ENCODE measurements around the gene TMEM109. TPM values are rescaled to one million over a fixed set of nuclear protein-coding genes. Genes with fewer than 3 reads are reported as not detected.

The TMEM109 gene
- total RNA-seq, 1 experiment from 2014 or later, result 27.2 TPM

GRCh38 chr11:60924906-60925853 is 11.2 kb downstream of the TMEM109 start:
- DNase-seq (ENCODE audit: extremely low read depth, low read depth), result no peak

- DNase-seq (ENCODE audit: extremely low read depth, low read depth), result no peak
Measured at GRCh38 chr11:60925868-60926267, 11.9 kb downstream of the TMEM109 start.

- no peak for DNase-seq (ENCODE audit: extremely low read depth, low read depth)
Measured at GRCh38 chr11:60926500-60926899, 12.5 kb downstream of the TMEM109 start.

GRCh38 chr11:60927061-60927592 is 13.2 kb downstream of the TMEM109 start:
- no peak for DNase-seq (ENCODE audit: extremely low read depth, low read depth)

DNA sequence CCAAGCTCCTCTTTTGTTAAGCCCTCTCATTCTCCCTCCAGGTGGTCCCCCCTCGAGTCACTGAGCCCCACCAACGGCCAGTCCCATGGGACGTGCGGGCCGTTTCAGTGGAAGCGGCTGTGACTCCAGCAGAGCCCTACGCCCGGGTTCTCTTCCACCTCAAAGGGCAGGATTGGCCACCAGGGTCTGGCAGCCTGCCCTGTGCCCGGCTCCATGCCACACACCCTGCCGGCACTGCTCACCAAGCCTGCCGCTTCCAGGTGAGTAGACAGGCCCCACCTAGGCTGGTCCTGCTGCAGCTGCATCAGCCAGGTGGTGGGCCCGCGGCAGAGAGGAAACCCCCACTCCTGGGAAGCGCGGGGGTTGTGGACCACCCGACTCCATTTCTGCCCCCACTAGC is 13.6 kb downstream of the TMEM109 start:
- no peak for DNase-seq (ENCODE audit: extremely low read depth, low read depth)

DNA sequence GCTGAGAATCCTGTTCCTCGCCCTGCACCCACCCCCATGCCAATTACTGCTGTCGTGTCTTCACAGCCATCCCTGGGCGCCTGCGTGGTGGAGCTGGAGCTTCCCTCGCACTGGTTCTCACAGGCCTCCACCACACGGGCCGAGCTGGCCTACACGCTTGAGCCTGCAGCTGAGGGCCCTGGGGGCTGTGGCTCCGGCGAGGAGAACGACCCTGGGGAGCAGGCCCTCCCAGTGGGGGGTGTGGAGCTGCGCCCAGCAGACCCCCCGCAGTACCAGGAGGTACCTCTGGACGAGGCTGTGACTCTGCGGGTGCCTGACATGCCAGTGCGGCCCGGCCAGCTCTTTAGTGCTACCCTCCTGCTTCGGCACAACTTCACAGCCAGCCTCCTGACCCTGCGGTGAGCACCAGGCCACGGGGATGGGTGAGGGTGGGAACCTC is 14.6 kb downstream of the TMEM109 start:
- no peak for DNase-seq (ENCODE audit: extremely low read depth, low read depth)

DNA sequence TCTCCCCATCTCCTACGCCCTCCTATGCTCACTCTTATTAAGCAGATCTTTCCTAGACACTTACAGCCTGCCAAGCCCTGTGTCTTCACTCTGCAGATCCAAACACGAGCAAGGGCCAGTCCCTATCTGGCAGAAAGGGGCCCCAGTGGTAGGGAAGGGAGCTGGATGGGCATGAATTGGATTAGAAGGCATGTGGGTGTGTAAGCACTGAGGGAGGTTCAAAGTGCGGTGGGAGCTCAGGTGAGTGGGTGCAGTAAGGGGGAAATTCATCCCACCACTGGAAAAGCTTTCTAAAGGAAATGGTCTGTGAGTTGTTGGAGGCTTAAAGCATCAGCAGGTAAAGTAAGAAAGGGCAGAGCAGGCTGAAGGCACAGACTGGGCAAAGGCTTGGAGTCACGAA is 15.8 kb downstream of the TMEM109 start:
- no peak for DNase-seq (ENCODE audit: extremely low read depth, low read depth)

DNA sequence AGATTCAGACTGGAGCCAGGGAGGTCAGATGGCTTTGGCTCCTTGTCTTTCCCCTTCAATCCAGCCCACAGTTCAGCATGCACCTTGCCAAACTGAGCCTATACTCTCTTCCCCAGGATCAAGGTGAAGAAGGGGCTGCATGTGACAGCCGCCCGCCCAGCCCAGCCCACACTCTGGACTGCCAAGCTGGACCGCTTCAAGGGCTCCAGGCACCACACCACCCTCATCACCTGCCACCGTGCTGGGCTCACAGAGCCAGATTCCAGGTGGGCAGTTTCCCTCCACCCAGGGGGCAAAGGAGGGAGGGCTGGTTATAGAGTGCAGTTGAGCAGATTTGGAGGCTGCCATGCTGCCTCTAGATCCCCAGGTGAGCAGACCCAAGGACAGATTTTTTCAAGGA is 16.4 kb downstream of the TMEM109 start:
- no peak for DNase-seq (ENCODE audit: extremely low read depth, low read depth)

DNA sequence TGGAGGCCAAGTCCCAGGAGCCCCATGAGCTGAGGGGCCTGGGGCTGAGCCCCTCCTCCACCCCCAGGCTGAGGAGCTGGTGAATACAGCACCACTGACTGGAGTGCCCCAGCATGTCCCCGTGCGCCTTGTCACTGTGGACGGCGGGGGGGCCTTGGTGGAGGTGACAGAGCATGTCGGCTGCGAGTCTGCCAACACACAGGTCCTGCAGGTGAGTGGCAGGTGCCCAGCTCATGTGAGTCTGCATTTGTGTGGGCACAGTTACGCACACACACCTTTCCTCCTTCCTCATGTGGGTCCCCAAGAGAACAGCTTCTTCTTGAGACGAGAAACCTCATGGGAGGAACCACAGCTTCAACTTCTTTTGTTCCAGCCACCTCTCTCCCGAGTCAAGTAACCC is 18.0 kb downstream of the TMEM109 start:
- no peak for DNase-seq (ENCODE audit: extremely low read depth, low read depth)

DNA sequence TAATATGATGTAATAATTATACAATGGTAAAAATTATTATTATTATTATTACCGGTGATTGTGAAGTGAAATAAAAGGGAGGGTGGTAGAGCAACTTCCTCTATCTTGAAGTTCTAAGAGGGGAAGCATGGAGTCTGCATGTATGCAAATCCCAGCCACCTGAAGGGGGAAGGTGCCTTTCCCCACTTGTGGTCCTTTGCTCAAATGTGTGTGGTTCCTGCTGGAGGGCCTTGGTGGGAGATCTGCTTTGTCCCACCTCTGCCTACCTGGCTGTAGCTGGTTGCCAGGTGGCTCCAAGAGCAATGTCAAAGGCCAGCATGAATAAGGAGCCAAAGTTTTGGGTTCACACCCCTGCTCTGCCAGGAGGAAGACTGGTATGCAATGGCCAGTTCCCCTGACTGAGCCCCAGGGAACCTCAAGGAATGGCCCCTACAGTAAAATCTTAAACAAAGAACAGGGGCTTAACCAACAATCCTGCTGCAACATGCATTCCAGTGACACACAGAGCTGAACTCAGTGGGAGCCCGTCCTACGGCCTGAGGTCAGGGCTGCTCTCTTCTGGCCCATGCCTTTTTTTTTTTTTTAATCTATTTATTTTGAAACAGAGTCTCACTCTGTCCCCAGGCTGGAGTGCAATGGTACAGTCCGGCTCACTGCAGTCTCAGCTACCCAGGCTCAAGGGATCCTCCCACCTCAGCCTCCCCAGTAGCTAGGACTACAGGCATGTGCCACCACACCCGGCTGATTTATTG is 18.8 kb downstream of the TMEM109 start:
- no peak for DNase-seq (ENCODE audit: extremely low read depth, low read depth)

GRCh38 chr11:60933416-60934123 is 19.6 kb downstream of the TMEM109 start:
- no peak for DNase-seq (ENCODE audit: extremely low read depth, low read depth)

DNA sequence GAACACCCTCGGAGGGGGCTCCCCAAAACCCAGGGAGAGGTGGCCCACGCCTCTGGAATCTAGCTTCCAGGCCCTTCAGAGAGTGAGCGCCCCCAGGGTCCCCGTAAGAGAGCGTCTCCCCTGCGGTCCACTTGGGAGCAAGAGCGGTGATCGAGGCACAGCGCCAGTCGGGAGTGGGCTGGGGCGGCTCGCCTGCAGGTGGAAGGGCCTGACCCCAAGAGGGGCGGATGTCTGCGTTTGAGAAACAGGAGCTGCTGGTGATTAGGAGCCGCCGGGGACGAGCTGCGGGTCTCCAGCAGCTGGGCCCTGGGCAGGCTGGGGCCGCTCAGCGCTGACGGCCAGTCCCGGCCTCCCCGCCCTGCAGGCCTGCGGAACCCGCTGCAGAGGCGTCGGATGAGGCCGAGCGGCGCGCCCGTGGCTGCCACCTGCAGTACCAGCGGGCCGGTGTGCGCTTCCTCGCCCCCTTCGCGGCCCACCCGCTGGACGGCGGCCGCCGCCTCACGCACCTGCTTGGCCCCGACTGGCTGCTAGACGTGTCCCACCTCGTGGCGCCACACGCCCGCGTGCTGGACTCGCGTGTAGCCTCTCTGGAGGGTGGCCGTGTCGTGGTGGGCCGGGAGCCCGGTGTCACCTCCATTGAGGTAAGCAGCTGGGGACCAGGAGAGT is 20.3 kb downstream of the TMEM109 start:
- DNase-seq (ENCODE audit: extremely low read depth, low read depth), result no peak

DNA sequence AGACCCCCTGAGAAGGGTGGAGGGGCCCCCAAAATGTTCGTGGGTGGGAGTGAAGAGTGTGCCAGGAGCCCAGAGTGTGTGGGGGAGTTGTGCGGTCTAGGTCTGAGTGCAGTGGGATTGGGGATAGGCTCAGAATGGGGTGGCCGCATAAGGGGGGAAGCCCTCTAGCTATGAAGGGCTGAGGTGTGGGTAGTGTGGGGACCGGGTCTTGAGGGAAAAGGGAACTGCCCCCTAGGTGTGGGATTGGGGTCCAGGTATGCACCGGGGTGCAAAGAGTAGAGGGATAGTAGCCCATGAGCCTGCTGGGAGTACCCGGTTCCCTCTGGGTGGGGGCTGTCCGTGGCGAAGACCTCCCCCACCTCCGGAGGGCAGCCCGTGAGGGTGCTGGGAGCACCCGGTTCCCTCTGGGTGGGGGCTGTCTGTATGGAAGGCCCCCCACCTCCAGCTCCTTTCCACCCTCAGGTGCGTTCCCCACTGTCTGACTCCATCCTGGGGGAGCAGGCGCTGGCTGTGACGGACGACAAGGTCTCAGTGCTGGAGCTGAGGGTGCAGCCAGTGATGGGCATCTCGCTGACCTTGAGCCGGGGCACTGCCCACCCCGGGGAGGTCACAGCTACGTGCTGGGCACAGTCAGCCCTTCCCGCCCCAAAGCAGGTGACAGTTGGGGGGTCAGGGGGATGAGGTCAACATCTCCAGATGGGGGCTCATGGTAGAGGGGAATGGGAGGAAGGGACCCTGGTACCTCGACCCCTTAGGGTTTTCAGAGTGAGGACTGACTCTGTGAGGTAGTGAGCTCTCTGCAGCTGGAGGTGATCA is 21.0 kb downstream of the TMEM109 start:
- DNase-seq (ENCODE audit: extremely low read depth, low read depth), result no peak

DNA sequence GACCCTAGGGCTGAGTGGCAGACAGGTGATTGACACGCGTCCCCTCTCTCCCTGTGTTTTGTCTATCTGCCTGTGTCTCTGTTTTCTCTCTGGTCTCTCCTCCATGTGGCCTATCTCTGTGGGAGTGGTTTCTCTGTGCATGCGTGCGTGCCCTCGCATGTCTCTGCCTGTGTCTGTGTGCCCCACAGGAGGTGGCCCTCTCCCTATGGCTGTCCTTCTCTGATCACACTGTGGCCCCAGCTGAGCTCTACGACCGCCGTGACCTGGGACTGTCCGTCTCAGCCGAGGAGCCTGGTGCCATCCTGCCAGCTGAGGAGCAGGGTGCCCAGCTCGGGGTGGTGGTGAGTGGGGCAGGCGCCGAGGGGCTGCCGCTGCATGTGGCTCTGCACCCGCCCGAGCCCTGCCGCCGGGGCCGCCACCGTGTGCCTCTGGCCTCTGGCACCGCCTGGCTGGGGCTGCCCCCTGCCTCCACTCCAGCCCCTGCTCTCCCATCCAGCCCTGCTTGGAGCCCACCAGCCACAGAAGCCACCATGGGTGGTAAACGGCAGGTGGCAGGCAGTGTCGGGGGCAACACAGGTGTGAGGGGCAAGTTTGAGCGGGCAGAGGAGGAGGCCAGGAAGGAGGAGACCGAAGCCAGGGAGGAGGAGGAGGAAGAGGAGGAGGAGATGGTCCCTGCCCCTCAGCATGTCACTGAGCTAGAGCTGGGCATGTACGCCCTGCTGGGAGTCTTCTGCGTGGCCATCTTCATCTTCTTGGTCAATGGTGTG is 21.9 kb downstream of the TMEM109 start:
- no peak for DNase-seq (ENCODE audit: extremely low read depth, low read depth)

- no peak for DNase-seq (ENCODE audit: extremely low read depth, low read depth)
Measured at GRCh38 chr11:60936467-60937143, 22.6 kb downstream of the TMEM109 start.

DNA sequence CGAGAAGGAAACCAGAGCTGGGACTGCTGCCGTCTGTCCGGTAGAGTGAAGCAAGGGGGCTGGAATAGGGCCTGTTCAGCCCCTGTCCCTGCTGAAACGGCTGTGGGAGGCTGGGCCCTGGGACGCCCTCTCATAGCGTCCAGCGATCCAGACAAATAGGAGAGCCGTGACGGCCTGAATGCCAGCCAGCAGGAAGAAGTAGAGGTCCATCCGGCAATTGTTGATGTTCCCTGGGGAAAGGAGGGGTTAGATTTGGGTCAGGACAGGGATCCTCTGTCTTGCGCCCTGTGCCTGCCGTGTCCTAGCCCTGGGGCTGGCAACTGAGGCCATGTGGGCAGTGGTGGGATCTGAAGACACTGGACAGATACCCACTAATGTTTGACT is 23.2 kb downstream of the TMEM109 start:
- DNase-seq (ENCODE audit: extremely low read depth, low read depth), result no peak

DNA sequence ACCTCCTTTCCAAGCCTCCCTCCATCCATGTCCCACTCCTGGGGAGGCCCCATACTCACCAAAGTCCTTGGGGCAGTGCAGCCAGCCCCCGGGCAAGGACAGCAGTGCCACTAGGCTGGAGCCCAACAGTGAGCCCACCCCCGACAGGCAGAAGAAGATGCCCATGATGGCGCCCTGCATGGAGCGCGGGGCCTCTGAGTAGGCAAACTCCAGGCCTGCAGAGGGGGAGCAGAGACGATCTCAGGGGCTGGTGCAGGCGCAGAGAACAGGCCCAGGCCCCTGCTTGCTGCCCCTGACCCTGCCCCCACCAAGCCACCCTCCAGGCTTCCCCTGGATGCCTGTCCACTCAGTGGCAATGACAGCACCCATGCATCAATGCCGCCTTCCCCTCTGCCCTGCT is 23.9 kb downstream of the TMEM109 start:
- DNase-seq (ENCODE audit: extremely low read depth, low read depth), result no peak

- no peak for DNase-seq (ENCODE audit: extremely low read depth, low read depth)
Measured at GRCh38 chr11:60938500-60938899, 24.5 kb downstream of the TMEM109 start.

Data from NCI-H460 (cell line).